CD14-positive monocyte (primary cell): ENCODE measurements around the gene SPINT1. TPM values are rescaled to one million over a fixed set of nuclear protein-coding genes. Genes with fewer than 3 reads are reported as not detected.

Experiments used
- DNase-seq, 3 donors: peaks; one replicate each; pipeline ENCODE4 v3.0.0-alpha.2; 2011 to 2022
- H2AFZ ChIP-seq: 2 replicates; pipeline ENCODE4 v1.6.0; 2012; ENCODE audit warnings: mild to moderate bottlenecking, low read depth, low read length, inconsistent platforms; ENCODE audit not compliant: insufficient read depth, poor library complexity, severe bottlenecking
- H3K27ac ChIP-seq, 2 donors: 1 replicate in 1 of 2; 2 replicates in 1 of 2; pipeline ENCODE4 v1.5.1; 2012 to 2013; ENCODE audit warnings: low read length in 2 of 2, control low read depth in 1 of 2, inconsistent platforms in 1 of 2, low read depth in 1 of 2, mild to moderate bottlenecking in 1 of 2
- H3K27me3 ChIP-seq, 2 donors: one replicate each; pipeline versions ENCODE4 v1.6.0 to v1.6.1; 2011 to 2013; ENCODE audit warnings: low read length in 2 of 2; ENCODE audit not compliant: control insufficient read depth in 2 of 2, insufficient read depth in 2 of 2
- H3K36me3 ChIP-seq, 2 donors: replicated peaks in 1 of 2; 1 replicate in 1 of 2; 2 replicates in 1 of 2; pipeline versions ENCODE4 v1.5.1 to v1.6.1; 2012 to 2013; ENCODE audit warnings: low read length in 2 of 2, control low read depth in 1 of 2, inconsistent platforms in 1 of 2, mild to moderate bottlenecking in 1 of 2; ENCODE audit not compliant: insufficient read depth in 2 of 2, control insufficient read depth in 1 of 2
- H3K4me1 ChIP-seq, 2 donors: 1 replicate in 1 of 2; 2 replicates in 1 of 2; pipeline versions ENCODE4 v1.5.1 to v1.6.1; 2012 to 2013; ENCODE audit warnings: low read length in 2 of 2, control low read depth in 1 of 2, inconsistent platforms in 1 of 2, mild to moderate bottlenecking in 1 of 2, moderate library complexity in 1 of 2; ENCODE audit not compliant: insufficient read depth in 2 of 2, control insufficient read depth in 1 of 2
- H3K4me2 ChIP-seq: replicated peaks from 2 replicates; pipeline ENCODE3; 2012; ENCODE audit warnings: low read length, moderate library complexity, mild to moderate bottlenecking; ENCODE audit not compliant: poor library complexity, severe bottlenecking; ENCODE audit errors: extremely low read depth
- H3K4me3 ChIP-seq, 3 experiments: fragments of 200-600 bp in 1 of 3; sonication (generic) in 1 of 3; replicated peaks in 1 of 3; 1 replicate in 2 of 3; 2 replicates in 1 of 3; pipeline ENCODE4 v1.5.1; 2011 to 2013; ENCODE audit warnings: low read length in 3 of 3, mild to moderate bottlenecking in 3 of 3, control low read depth in 2 of 3, low read depth in 2 of 3, inconsistent platforms in 1 of 3, moderate library complexity in 1 of 3
- H3K79me2 ChIP-seq: 2 replicates; pipeline ENCODE4 v1.6.0; 2012; ENCODE audit warnings: mild to moderate bottlenecking, control low read depth, inconsistent platforms, low read length, moderate library complexity; ENCODE audit not compliant: insufficient read depth
- H3K9ac ChIP-seq: 2 replicates; pipeline ENCODE4 v1.6.0; 2017; ENCODE audit warnings: low read length, mild to moderate bottlenecking; ENCODE audit not compliant: insufficient read depth, poor library complexity, severe bottlenecking
- H3K9me3 ChIP-seq, 2 donors: replicated peaks in 1 of 2; 1 replicate in 1 of 2; 2 replicates in 1 of 2; pipeline versions ENCODE4 v1.5.1 to v1.6.1; 2012 to 2013; ENCODE audit warnings: low read length in 2 of 2, control low read depth in 1 of 2; ENCODE audit not compliant: control insufficient read depth in 1 of 2, insufficient read depth in 1 of 2
- H4K20me1 ChIP-seq: 2 replicates; pipeline ENCODE4 v1.6.0; 2012; ENCODE audit warnings: mild to moderate bottlenecking, low read length, control low read depth, moderate library complexity; ENCODE audit not compliant: insufficient read depth
- H3K27ac Mint-ChIP-seq, 7 donors: one replicate each; pipeline ENCODE4 v1.8.0; 2020; ENCODE audit warnings: mild to moderate bottlenecking in 7 of 7, mixed read lengths in 7 of 7, moderate library complexity in 6 of 7, inconsistent platforms in 2 of 7
- H3K27me3 Mint-ChIP-seq, 3 donors: one replicate each; pipeline ENCODE4 v1.8.0; 2021 to 2022; ENCODE audit warnings: low read depth in 3 of 3, mild to moderate bottlenecking in 3 of 3, mixed read lengths in 3 of 3, moderate library complexity in 3 of 3, inconsistent platforms in 1 of 3
- H3K36me3 Mint-ChIP-seq, 2 donors: one replicate each; pipeline ENCODE4 v1.8.0; 2020; ENCODE audit warnings: mixed read lengths in 2 of 2, inconsistent platforms in 1 of 2, mild to moderate bottlenecking in 1 of 2
- H3K4me1 Mint-ChIP-seq: one replicate; pipeline ENCODE4 v1.8.0; 2020; ENCODE audit warnings: mild to moderate bottlenecking, mixed read lengths
- H3K4me3 Mint-ChIP-seq, 2 donors: one replicate each; pipeline ENCODE4 v1.8.0; 2020; ENCODE audit warnings: mild to moderate bottlenecking in 2 of 2, mixed read lengths in 2 of 2, moderate library complexity in 1 of 2
- H3K9me3 Mint-ChIP-seq, 7 donors: one replicate each; pipeline ENCODE4 v1.8.0; 2020 to 2022; ENCODE audit warnings: mixed read lengths in 7 of 7, mild to moderate bottlenecking in 6 of 7, moderate library complexity in 6 of 7, inconsistent platforms in 2 of 7
- CTCF ChIP-seq: fragments of 200-600 bp; IDR thresholded peaks from one replicate; pipeline ENCODE4 v1.8.0; 2022; ENCODE audit warnings: antibody characterized with exemption, mild to moderate bottlenecking
- WGBS: methylation state at CpG from one replicate; pipeline ENCODE4 v1.1.5; 2013; ENCODE audit warnings: missing lambda C conversion rate; ENCODE audit not compliant: insufficient coverage; 5-methylcytosine and 5-hydroxymethylcytosine counted together
- intact Hi-C, 2 donors: fragments of 100-400 bp; cut with micrococcal nuclease; formaldehyde crosslinking; loops; one replicate each; pipeline versions ENCODE4 v1.15.0 to v1.15.1; 2023
- polyA plus RNA-seq, 3 donors: library from polyadenylated mRNA; depleted of rRNA in 1 of 3; unstranded in 2 of 3; stranded (reverse) in 1 of 3; fragments of 300-500 nt in 2 of 3; fragments of >200 nt in 1 of 3; fragmentation: Illumina TruSeq in 2 of 3; gene quantifications; 1 replicate in 2 of 3; 2 replicates in 1 of 3; pipeline ENCODE4 v1.2.3, GENCODE V29; 2012 to 2021

Gene SPINT1
- polyA plus RNA-seq, 3 donors, result 17.1 to 46.5 (median 21.5) TPM

DNA sequence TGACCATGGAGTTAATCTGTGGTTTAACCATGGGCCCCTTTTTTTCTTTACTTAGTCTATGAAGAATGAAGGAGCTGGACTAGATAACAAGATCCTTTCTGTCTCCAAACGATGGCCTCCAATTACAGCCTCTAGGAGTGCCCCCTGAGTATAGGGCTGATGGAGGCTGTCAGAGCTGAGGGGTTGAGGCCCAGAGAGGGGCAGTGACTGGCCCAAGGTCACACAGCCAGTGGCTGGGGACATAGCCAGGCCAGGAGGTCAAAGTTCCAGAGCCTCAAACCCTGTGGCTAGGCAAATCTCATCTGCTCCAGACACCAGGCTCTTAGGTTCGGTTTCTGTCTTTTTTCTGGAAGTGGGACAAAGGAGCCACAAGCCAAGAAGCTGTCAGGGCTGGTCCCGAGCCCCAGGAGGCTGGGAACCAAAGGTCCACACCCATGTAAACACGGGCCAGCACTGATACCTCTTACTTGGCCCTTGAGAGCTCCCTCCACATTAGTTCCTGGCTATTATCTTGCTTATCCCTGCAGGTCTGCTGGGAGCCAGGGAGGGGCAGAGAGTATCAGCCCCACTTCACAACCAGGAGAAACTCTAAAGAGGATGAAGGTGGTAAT lies 19.9 kb downstream of the SPINT1 start:
- no peak for DNase-seq
- no peak overlapping the region for H2AFZ ChIP-seq
- H3K79me2 ChIP-seq, result no peaks in the 10 kb centered on the region
- no peak overlapping the region for H3K4me3 ChIP-seq
- no peaks in the 10 kb centered on the region for H3K9me3 ChIP-seq
- no peaks in the 10 kb centered on the region for H3K36me3 ChIP-seq
- H3K27ac Mint-ChIP-seq, result no peak overlapping the region
- H3K4me3 Mint-ChIP-seq, result no peak overlapping the region
- intact Hi-C loops, result no loop called here
- no peak overlapping the region for H3K27ac ChIP-seq
- H3K4me1 Mint-ChIP-seq, result peaks cover 24% of the 10 kb centered on the region
- peaks cover 1 to 6% (median 3%) of the 10 kb centered on the region in 3 donors for H3K27me3 Mint-ChIP-seq
- 98% methylated on average over 4 of the region's 4 CpGs for WGBS
- no peaks in the 10 kb centered on the region for H3K27me3 ChIP-seq
- peaks cover 20 to 29% of the 10 kb centered on the region in 2 donors for H3K4me1 ChIP-seq
- peaks cover 0 to 3% (median 0%) of the 10 kb centered on the region in 7 donors for H3K9me3 Mint-ChIP-seq
- H3K36me3 Mint-ChIP-seq, result no peaks in the 10 kb centered on the region
- H3K4me2 ChIP-seq, result no peak overlapping the region
- no peaks in the 10 kb centered on the region for H4K20me1 ChIP-seq
- no peak for TF ChIP-seq CTCF
- H3K9ac ChIP-seq, result no peak overlapping the region

- no peak for TF ChIP-seq CTCF
- Mint-ChIP-seq H3K4me1 (no peaks in the 10 kb centered on the region), H3K36me3 (no peaks in the 10 kb centered on the region), H3K9me3 (no peaks in the 10 kb centered on the region), H3K4me3 (no peak overlapping the region), H3K27ac (no peak overlapping the region), H3K27me3 (peaks cover 4 to 11% (median 8%) of the 10 kb centered on the region in 3 donors)
- H3K9me3 ChIP-seq, result no peaks in the 10 kb centered on the region
- WGBS, result 100% methylated on average over 3 of the region's 4 CpGs
- H3K36me3 ChIP-seq, result no peaks in the 10 kb centered on the region
- no peaks in the 10 kb centered on the region for H4K20me1 ChIP-seq
- no peak overlapping the region for H2AFZ ChIP-seq
- H3K4me3 ChIP-seq, result no peak overlapping the region
- no peaks in the 10 kb centered on the region for H3K4me1 ChIP-seq
- no peak overlapping the region for H3K4me2 ChIP-seq
- H3K27ac ChIP-seq, result no peak overlapping the region
- no peak for DNase-seq
- intact Hi-C loops, result no loop called here
- no peaks in the 10 kb centered on the region for H3K79me2 ChIP-seq
- no peak overlapping the region for H3K9ac ChIP-seq
- no peaks in the 10 kb centered on the region for H3K27me3 ChIP-seq
These were observed 23.4 kb downstream of the SPINT1 start for GRCh38 chr15:40867199-40867598.
